Measurements from ENCODE around the gene EVI5. TPM values are rescaled to one million over a fixed set of nuclear protein-coding genes. Genes with fewer than 3 reads are reported as not detected.
A peak's percentile ranks its signal among the peaks of the same experiment; 100 is the strongest.

EVI5 gene
- polyA plus RNA-seq, 3 donors = 7.6 to 19.4 (median 14.3) TPM

GRCh38 chr1:92820551-92820950 is 35.6 kb upstream of the EVI5 start:
- H4K20me1 ChIP-seq (ENCODE audit: insufficient read depth, low read length) = no peaks in the 10 kb centered on the region
- no peak overlapping the region for H3K9ac ChIP-seq (ENCODE audit: insufficient read depth, low read length, poor library complexity, severe bottlenecking)
- H3K27ac ChIP-seq (ENCODE audit: low read depth in 1 of 2, low read length in 2 of 2) = no peak overlapping the region
- H3K27me3 Mint-ChIP-seq (ENCODE audit: low read depth in 3 of 3) = peaks cover 1 to 8% (median 5%) of the 10 kb centered on the region in 3 donors
- no peaks in the 10 kb centered on the region for H3K36me3 ChIP-seq (replicated peaks in 1 of 2; ENCODE audit: control insufficient read depth in 1 of 2, insufficient read depth in 2 of 2, low read length in 2 of 2)
- H3K27me3 ChIP-seq (ENCODE audit: control insufficient read depth in 2 of 2, insufficient read depth in 2 of 2, low read length in 2 of 2) = no peaks in the 10 kb centered on the region
- H3K36me3 Mint-ChIP-seq = no peaks in the 10 kb centered on the region
- intact Hi-C loops (cut with micrococcal nuclease) = no loop called here
- no peak for TF ChIP-seq CTCF (IDR thresholded peaks at IDR 0.05)
- H3K4me1 ChIP-seq (ENCODE audit: control insufficient read depth in 1 of 2, insufficient read depth in 2 of 2, low read length in 2 of 2) = no peaks in the 10 kb centered on the region
- H3K4me3 ChIP-seq (replicated peaks in 1 of 3; ENCODE audit: low read depth in 2 of 3, low read length in 3 of 3) = no peak overlapping the region
- peaks cover 11% of the 10 kb centered on the region for H3K4me1 Mint-ChIP-seq
- DNase-seq = no peak
- H3K9me3 Mint-ChIP-seq = peaks cover 0 to 4% (median 0%) of the 10 kb centered on the region in 7 donors
- H3K4me3 Mint-ChIP-seq = no peak overlapping the region
- H3K4me2 ChIP-seq (replicated peaks; ENCODE audit: extremely low read depth, low read length, poor library complexity, severe bottlenecking) = no peak overlapping the region
- no peaks in the 10 kb centered on the region for H3K79me2 ChIP-seq (ENCODE audit: insufficient read depth, low read length)
- H2AFZ ChIP-seq (ENCODE audit: insufficient read depth, low read depth, low read length, poor library complexity, severe bottlenecking) = no peak overlapping the region
- 97% methylated on average over 3 of the region's 3 CpGs for WGBS (ENCODE audit: insufficient coverage)
- no peak overlapping the region for H3K27ac Mint-ChIP-seq
- no peaks in the 10 kb centered on the region for H3K9me3 ChIP-seq (replicated peaks in 1 of 2; ENCODE audit: control insufficient read depth in 1 of 2, insufficient read depth in 1 of 2, low read length in 2 of 2)

- Mint-ChIP-seq H3K36me3 (no peaks in the 10 kb centered on the region), H3K9me3 (peaks cover 0 to 4% (median 0%) of the 10 kb centered on the region in 7 donors), H3K27me3 (ENCODE audit: low read depth in 3 of 3) (peaks cover 0 to 9% (median 5%) of the 10 kb centered on the region in 3 donors), H3K4me3 (no peak overlapping the region), H3K4me1 (peaks cover 11% of the 10 kb centered on the region), H3K27ac (peak overlapping the region in 1 of 7 donors; percentile 65)
- H2AFZ ChIP-seq (ENCODE audit: insufficient read depth, low read depth, low read length, poor library complexity, severe bottlenecking) = peak overlapping the region; percentile 3
- no peaks in the 10 kb centered on the region for H3K9me3 ChIP-seq (replicated peaks in 1 of 2; ENCODE audit: control insufficient read depth in 1 of 2, insufficient read depth in 1 of 2, low read length in 2 of 2)
- H3K4me1 ChIP-seq (ENCODE audit: control insufficient read depth in 1 of 2, insufficient read depth in 2 of 2, low read length in 2 of 2) = no peaks in the 10 kb centered on the region
- DNase-seq = no peak
- no peak overlapping the region for H3K4me2 ChIP-seq (replicated peaks; ENCODE audit: extremely low read depth, low read length, poor library complexity, severe bottlenecking)
- no peaks in the 10 kb centered on the region for H3K27me3 ChIP-seq (ENCODE audit: control insufficient read depth in 2 of 2, insufficient read depth in 2 of 2, low read length in 2 of 2)
- no peak overlapping the region for H3K27ac ChIP-seq (ENCODE audit: low read depth in 1 of 2, low read length in 2 of 2)
- H4K20me1 ChIP-seq (ENCODE audit: insufficient read depth, low read length) = no peaks in the 10 kb centered on the region
- no peaks in the 10 kb centered on the region for H3K36me3 ChIP-seq (replicated peaks in 1 of 2; ENCODE audit: control insufficient read depth in 1 of 2, insufficient read depth in 2 of 2, low read length in 2 of 2)
- intact Hi-C loops (cut with micrococcal nuclease) = no loop called here
- no peaks in the 10 kb centered on the region for H3K79me2 ChIP-seq (ENCODE audit: insufficient read depth, low read length)
- no peak for TF ChIP-seq CTCF (IDR thresholded peaks at IDR 0.05)
- WGBS (ENCODE audit: insufficient coverage) = 94% methylated on average over 3 of the region's 3 CpGs
- no peak overlapping the region for H3K9ac ChIP-seq (ENCODE audit: insufficient read depth, low read length, poor library complexity, severe bottlenecking)
- H3K4me3 ChIP-seq (replicated peaks in 1 of 3; ENCODE audit: low read depth in 2 of 3, low read length in 3 of 3) = no peak overlapping the region
Observed at GRCh38 chr1:92820024-92820423, 35.1 kb upstream of the EVI5 start.
